GM21423 (cell line): ENCODE data around the gene LRRC47.
A peak's percentile ranks its signal among the peaks of the same experiment; 100 is the strongest.

Source experiments
- ATAC-seq: cut with Tn5 transposase; IDR thresholded peaks from one replicate; pipeline ENCODE4 v1.9.1; 2021; ENCODE audit warnings: mild to moderate bottlenecking, moderate library complexity; ENCODE audit not compliant: unreplicated experiment

Gene LRRC47

GRCh38 chr1:3796215-3797061 lies at the start of gene LRRC47:
Gene LRRC47 (minus strand): TSS chr1:3796498. CDS start chr1:3796476, 22 bp downstream.
- peak; percentile 98 for ATAC-seq

- no peak for ATAC-seq
Observed at GRCh38 chr1:3842912-3843311, 46.6 kb upstream of the LRRC47 start.

GRCh38 chr1:3841491-3841890 lies 45.2 kb upstream of the LRRC47 start:
- no peak for ATAC-seq

GRCh38 chr1:3838788-3839187 lies 42.5 kb upstream of the LRRC47 start:
- ATAC-seq: no peak

GRCh38 chr1:3837685-3838084 lies 41.4 kb upstream of the LRRC47 start:
- no peak for ATAC-seq

- no peak for ATAC-seq
Observed at GRCh38 chr1:3837200-3837599, 40.9 kb upstream of the LRRC47 start.

- ATAC-seq: no peak
Observed at GRCh38 chr1:3836421-3836820, 40.1 kb upstream of the LRRC47 start.

- no peak for ATAC-seq
Observed at GRCh38 chr1:3834701-3835100, 38.4 kb upstream of the LRRC47 start.

- no peak for ATAC-seq
Observed at GRCh38 chr1:3831689-3832088, 35.4 kb upstream of the LRRC47 start.

GRCh38 chr1:3828391-3828790 lies 32.1 kb upstream of the LRRC47 start:
- no peak for ATAC-seq

- no peak for ATAC-seq
Observed at GRCh38 chr1:3827813-3828307, 31.6 kb upstream of the LRRC47 start.

- no peak for ATAC-seq
Observed at GRCh38 chr1:3825356-3825755, 29.1 kb upstream of the LRRC47 start.

- no peak for ATAC-seq
Observed at GRCh38 chr1:3824650-3825049, 28.4 kb upstream of the LRRC47 start.

- ATAC-seq: no peak
Observed at GRCh38 chr1:3822421-3822820, 26.1 kb upstream of the LRRC47 start.

- ATAC-seq: no peak
Observed at GRCh38 chr1:3821908-3822307, 25.6 kb upstream of the LRRC47 start.

GRCh38 chr1:3821447-3821846 lies 25.1 kb upstream of the LRRC47 start:
- ATAC-seq: no peak

- ATAC-seq: no peak
Observed at GRCh38 chr1:3821004-3821403, 24.7 kb upstream of the LRRC47 start.

GRCh38 chr1:3820316-3820715 lies 24.0 kb upstream of the LRRC47 start:
- no peak for ATAC-seq

- ATAC-seq: no peak
Observed at GRCh38 chr1:3819771-3820200, 23.5 kb upstream of the LRRC47 start.

GRCh38 chr1:3817821-3818597 lies 21.7 kb upstream of the LRRC47 start:
- ATAC-seq: no peak

GRCh38 chr1:3817138-3817740 lies 20.9 kb upstream of the LRRC47 start:
- ATAC-seq: no peak
